K562 (cell line): ENCODE data around the gene SCNN1A. TPM values are rescaled to one million over a fixed set of nuclear protein-coding genes. Genes with fewer than 3 reads are reported as not detected.

Experiments
- BMI1 ChIP-seq: fragments of 150-350 bp; IDR thresholded peaks from 2 replicates; pipeline ENCODE4 v1.6.1; 2014; ENCODE audit warnings: low read length
- DIDO1 ChIP-seq: fragments of 450-650 bp; IDR thresholded peaks from 2 replicates; pipeline ENCODE4 v1.6.1; 2016; ENCODE audit warnings: low read depth, missing biosample characterization, missing genetic modification characterization
- EHMT2 ChIP-seq: fragments of 450-650 bp; IDR thresholded peaks from 2 replicates; pipeline ENCODE4 v1.6.1; 2018; ENCODE audit warnings: antibody characterized with exemption
- FOXM1 ChIP-seq, 2 experiments: fragments of 450-650 bp in 1 of 2; sonication (generic) in 1 of 2; formaldehyde crosslinking in 1 of 2; IDR thresholded peaks; 2 replicates each; pipeline versions ENCODE4 v1.6.1 to v1.9.0; 2017 to 2022; ENCODE audit warnings: low read depth in 2 of 2, mild to moderate bottlenecking in 2 of 2, missing genetic modification reagents in 1 of 2, moderate library complexity in 1 of 2
- LCOR ChIP-seq: sonication (generic); formaldehyde crosslinking; IDR thresholded peaks from 2 replicates; pipeline ENCODE4 v1.8.0; 2022; ENCODE audit warnings: mild to moderate bottlenecking, missing genetic modification reagents
- MTA1 ChIP-seq: fragments of 450-650 bp; IDR thresholded peaks from 2 replicates; pipeline ENCODE4 v1.6.1; 2017; ENCODE audit warnings: borderline replicate concordance
- MXI1 ChIP-seq: IDR thresholded peaks from 2 replicates; pipeline ENCODE4 v1.6.1; 2011; ENCODE audit warnings: low read depth, mild to moderate bottlenecking, improper control_type of control experiment, low read length
- NFE2 ChIP-seq: IDR thresholded peaks from 2 replicates; pipeline ENCODE4 v1.6.1; 2014; ENCODE audit warnings: antibody characterized with exemption, low read depth
- PCBP2 ChIP-seq: fragments of 200-400 bp; formaldehyde crosslinking; IDR thresholded peaks from 2 replicates; pipeline ENCODE4 v1.6.1; 2018; ENCODE audit warnings: low read length, low read depth, mild to moderate bottlenecking, moderate library complexity; ENCODE audit not compliant: poor library complexity, severe bottlenecking
- POLR2AphosphoS5 ChIP-seq: IDR thresholded peaks from 2 replicates; pipeline ENCODE4 v1.6.1; 2011; ENCODE audit warnings: mild to moderate bottlenecking, low read depth, low read length, moderate library complexity; ENCODE audit not compliant: control insufficient read depth, insufficient read depth
- RAD21 ChIP-seq, 2 experiments: fragments of 250-450 bp in 1 of 2; fragments of 450-650 bp in 1 of 2; sonication (Bioruptor Pico) in 1 of 2; formaldehyde crosslinking in 1 of 2; IDR thresholded peaks in 1 of 2; conservative IDR thresholded peaks in 1 of 2; 2 replicates each; pipeline versions ENCODE4 v1.4.0 to v1.8.0; 2020 to 2022; ENCODE audit warnings: mild to moderate bottlenecking in 2 of 2, moderate library complexity in 1 of 2
- STAT5B ChIP-seq: fragments of 250-450 bp; sonication (Bioruptor Pico); IDR thresholded peaks from 2 replicates; pipeline ENCODE4 v1.8.0; 2021; ENCODE audit warnings: mild to moderate bottlenecking, inconsistent platforms
- ZNF124 ChIP-seq: sonication (generic); formaldehyde crosslinking; IDR thresholded peaks from 2 replicates; pipeline ENCODE4 v1.8.1; 2022; ENCODE audit warnings: missing genetic modification reagents
- ZNF184 ChIP-seq: sonication (generic); formaldehyde crosslinking; IDR thresholded peaks from 2 replicates; pipeline ENCODE4 v1.5.0; 2020; ENCODE audit warnings: missing genetic modification reagents
- ZNF282 ChIP-seq: sonication (generic); formaldehyde crosslinking; IDR thresholded peaks from 2 replicates; pipeline ENCODE4 v1.8.1; 2023; ENCODE audit warnings: missing genetic modification reagents
- ZNF445 ChIP-seq: fragments of 250-450 bp; sonication (Bioruptor Pico); IDR thresholded peaks from 2 replicates; pipeline ENCODE4 v1.4.0; 2020; ENCODE audit warnings: low read depth, mild to moderate bottlenecking, moderate library complexity
- polyA plus RNA-seq, 8 experiments: library from polyadenylated mRNA; depleted of rRNA in 4 of 8; stranded (reverse) in 5 of 8; unstranded in 3 of 8; fragments of >200 nt; fragmentation: Nextera tagmentation in 2 of 8; fragmentation: Illumina TruSeq in 1 of 8; extraction: Ambion mirVana in 2 of 8; extraction: Trizol in 1 of 8; gene quantifications; 2 replicates each; pipeline versions ENCODE4 v1.2.1 to v1.2.3, GENCODE V29; 2011 to 2014; ENCODE audit warnings: inconsistent platforms in 1 of 8, missing spikeins in 1 of 8
- total RNA-seq, 7 experiments: library from RNA; depleted of rRNA in 6 of 7; stranded (reverse); fragments of >200 nt in 6 of 7; fragmentation: Illumina TruSeq in 2 of 7; extraction: Trizol in 2 of 7; gene quantifications; 2 replicates each; pipeline versions ENCODE4 v1.2.1 to v1.2.3, GENCODE V29; 2011 to 2021; ENCODE audit warnings: low replicate concordance in 1 of 7
- TF ChIP-seq, protein P1 (sequence below): fragments of 450-650 bp; formaldehyde crosslinking; IDR thresholded peaks from 2 replicates; pipeline ENCODE4 v1.4.0; 2020; ENCODE audit warnings: mild to moderate bottlenecking, moderate library complexity
- TF ChIP-seq, protein P2 (sequence below): fragments of 450-650 bp; IDR thresholded peaks from 2 replicates; pipeline ENCODE4 v1.7.0; 2016; ENCODE audit warnings: borderline replicate concordance
- TF ChIP-seq, protein P3 (sequence below): fragments of 200-800 bp; sonication (Bioruptor generic); IDR thresholded peaks from 2 replicates; pipeline ENCODE4 v1.6.1; 2017; ENCODE audit warnings: missing genetic modification characterization, missing compliant biosample characterization
- TF ChIP-seq, protein P4 (sequence below): fragments of 450-650 bp; conservative IDR thresholded peaks from 2 replicates; pipeline ENCODE4 v1.6.1; 2016; ENCODE audit warnings: missing genetic modification characterization, low read depth, mild to moderate bottlenecking, control low read depth, missing compliant biosample characterization

The SCNN1A gene
- total and polyA plus RNA-seq, 9 of the 15 experiments (the other 6 are each of a cell fraction or from before 2014, with no cell fraction given) = 0.15 to 0.49 (median 0.32) TPM; not detected in 5

- TF ChIP-seq MTA1 (no peak), NFE2 (no peak), PCBP2 (no peak), ZNF184 (CRISPR knock-in tag) (no peak), STAT5B (CRISPR knock-in tag) (no peak), POLR2AphosphoS5 (peak; percentile 45; the same call in 1 of the 2 replicates), LCOR (no peak), ZNF124 (CRISPR knock-in tag) (no peak), RAD21 (CRISPR knock-in tag; conservative IDR thresholded peaks at IDR 0.05 in 1 of 2, IDR thresholded peaks at IDR 0.05 in 1 of 2) (no peak), ZNF282 (CRISPR knock-in tag) (no peak), EHMT2 (no peak), BMI1 (no peak), DIDO1 (no peak), MXI1 (no peak), FOXM1 (IDR thresholded peaks at IDR 0.05; ENCODE audit: low read depth) (no peak), FOXM1 (CRISPR knock-in tag; IDR thresholded peaks at IDR 0.05; ENCODE audit: low read depth) (no peak), ZNF445 (no peak)
- TF ChIP-seq, protein P1, sequence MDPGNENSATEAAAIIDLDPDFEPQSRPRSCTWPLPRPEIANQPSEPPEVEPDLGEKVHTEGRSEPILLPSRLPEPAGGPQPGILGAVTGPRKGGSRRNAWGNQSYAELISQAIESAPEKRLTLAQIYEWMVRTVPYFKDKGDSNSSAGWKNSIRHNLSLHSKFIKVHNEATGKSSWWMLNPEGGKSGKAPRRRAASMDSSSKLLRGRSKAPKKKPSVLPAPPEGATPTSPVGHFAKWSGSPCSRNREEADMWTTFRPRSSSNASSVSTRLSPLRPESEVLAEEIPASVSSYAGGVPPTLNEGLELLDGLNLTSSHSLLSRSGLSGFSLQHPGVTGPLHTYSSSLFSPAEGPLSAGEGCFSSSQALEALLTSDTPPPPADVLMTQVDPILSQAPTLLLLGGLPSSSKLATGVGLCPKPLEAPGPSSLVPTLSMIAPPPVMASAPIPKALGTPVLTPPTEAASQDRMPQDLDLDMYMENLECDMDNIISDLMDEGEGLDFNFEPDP (CRISPR knock-in tag) = no peak
- TF ChIP-seq, protein P2, sequence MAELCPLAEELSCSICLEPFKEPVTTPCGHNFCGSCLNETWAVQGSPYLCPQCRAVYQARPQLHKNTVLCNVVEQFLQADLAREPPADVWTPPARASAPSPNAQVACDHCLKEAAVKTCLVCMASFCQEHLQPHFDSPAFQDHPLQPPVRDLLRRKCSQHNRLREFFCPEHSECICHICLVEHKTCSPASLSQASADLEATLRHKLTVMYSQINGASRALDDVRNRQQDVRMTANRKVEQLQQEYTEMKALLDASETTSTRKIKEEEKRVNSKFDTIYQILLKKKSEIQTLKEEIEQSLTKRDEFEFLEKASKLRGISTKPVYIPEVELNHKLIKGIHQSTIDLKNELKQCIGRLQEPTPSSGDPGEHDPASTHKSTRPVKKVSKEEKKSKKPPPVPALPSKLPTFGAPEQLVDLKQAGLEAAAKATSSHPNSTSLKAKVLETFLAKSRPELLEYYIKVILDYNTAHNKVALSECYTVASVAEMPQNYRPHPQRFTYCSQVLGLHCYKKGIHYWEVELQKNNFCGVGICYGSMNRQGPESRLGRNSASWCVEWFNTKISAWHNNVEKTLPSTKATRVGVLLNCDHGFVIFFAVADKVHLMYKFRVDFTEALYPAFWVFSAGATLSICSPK = no peak
- TF ChIP-seq, protein P3, sequence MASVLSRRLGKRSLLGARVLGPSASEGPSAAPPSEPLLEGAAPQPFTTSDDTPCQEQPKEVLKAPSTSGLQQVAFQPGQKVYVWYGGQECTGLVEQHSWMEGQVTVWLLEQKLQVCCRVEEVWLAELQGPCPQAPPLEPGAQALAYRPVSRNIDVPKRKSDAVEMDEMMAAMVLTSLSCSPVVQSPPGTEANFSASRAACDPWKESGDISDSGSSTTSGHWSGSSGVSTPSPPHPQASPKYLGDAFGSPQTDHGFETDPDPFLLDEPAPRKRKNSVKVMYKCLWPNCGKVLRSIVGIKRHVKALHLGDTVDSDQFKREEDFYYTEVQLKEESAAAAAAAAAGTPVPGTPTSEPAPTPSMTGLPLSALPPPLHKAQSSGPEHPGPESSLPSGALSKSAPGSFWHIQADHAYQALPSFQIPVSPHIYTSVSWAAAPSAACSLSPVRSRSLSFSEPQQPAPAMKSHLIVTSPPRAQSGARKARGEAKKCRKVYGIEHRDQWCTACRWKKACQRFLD (CRISPR knock-in tag) = 0 out of 2 replicates have a peak, but pooled peaks have one; percentile 16
- TF ChIP-seq, protein P4, sequence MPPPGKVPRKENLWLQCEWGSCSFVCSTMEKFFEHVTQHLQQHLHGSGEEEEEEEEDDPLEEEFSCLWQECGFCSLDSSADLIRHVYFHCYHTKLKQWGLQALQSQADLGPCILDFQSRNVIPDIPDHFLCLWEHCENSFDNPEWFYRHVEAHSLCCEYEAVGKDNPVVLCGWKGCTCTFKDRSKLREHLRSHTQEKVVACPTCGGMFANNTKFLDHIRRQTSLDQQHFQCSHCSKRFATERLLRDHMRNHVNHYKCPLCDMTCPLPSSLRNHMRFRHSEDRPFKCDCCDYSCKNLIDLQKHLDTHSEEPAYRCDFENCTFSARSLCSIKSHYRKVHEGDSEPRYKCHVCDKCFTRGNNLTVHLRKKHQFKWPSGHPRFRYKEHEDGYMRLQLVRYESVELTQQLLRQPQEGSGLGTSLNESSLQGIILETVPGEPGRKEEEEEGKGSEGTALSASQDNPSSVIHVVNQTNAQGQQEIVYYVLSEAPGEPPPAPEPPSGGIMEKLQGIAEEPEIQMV (tag) = no peak
Measured at GRCh38 chr12:6336889-6337853, 38.2 kb downstream of the SCNN1A start (continued).
